Activated effector memory CD4-positive, alpha-beta T cell treated with Interleukin-2 at 50 U/mL for 16 hours (primary cell): ENCODE data around the gene CLEC17A.

Source experiments
- DNase-seq: peaks from one replicate; pipeline ENCODE4 v3.0.0-alpha.2; 2020

CLEC17A gene

DNA sequence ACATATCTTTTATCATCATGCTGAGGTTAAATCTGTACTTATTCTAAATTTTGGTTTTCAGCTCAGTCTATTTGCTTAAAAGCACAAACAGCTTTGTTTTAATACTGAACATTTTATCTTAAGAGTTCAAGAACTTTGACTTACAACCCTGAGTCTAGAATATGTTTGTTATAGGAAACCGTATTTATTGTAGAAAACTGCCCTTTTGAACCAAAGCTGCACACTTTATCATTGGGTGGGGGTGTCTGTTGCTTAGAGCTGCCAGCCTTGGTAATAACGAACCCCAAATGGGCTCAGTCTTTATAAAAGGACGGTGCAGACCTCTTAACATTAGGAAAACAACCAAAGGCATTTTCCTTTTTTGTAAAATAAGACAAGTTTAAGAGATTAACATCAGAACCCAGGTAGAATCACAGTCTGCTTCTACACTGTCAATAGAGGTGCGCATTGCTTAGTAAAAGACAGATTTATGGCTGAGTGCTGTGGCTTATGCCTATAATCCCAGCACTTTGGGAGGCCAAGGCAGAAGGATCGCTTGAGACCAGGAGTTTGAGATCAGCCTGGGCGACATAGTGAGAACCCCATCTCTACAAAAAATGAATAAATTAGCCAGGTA is 77.1 kb downstream of the CLEC17A start:
- no peak for DNase-seq

DNA sequence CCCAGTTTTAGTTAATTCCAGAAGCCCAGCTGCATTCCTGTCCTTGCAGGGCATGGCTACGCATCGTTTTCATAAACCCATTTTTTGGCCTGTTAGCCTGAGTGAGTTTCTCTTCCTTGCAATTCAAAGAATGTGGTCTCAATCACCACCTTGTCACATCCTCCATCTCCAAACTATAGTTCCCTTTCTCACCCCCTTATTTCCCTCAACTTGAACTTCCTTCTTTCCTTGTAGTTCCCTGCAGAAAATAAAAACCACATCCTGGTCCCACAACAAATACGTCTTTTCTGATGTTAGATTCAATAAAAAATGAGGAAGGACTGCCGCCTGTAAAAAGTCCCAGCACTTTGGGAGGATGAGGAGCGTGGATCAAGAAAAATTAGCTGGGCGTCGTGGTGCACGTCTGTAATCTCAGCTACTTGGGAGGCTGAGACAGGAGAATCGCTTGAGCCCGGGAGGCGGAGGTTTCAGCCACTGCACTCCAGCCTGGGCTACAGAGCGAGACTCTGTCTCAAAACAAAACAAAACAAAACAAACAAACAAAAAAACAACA is 78.6 kb downstream of the CLEC17A start:
- DNase-seq: no peak
